Fibroblast of lung (primary cell): ENCODE measurements around the gene IL20RB. TPM values are rescaled to one million over a fixed set of nuclear protein-coding genes. Genes with fewer than 3 reads are reported as not detected.

ENCODE experiments used
- DNase-seq, 2 donors: peaks; one replicate each; pipeline versions ENCODE4 v3.0.0 to v3.0.0-alpha.2; 2010; ENCODE audit warnings: low read depth in 2 of 2
- H2AFZ ChIP-seq: 2 replicates; pipeline ENCODE4 v1.5.1; 2012; ENCODE audit warnings: low read length, control low read depth, inconsistent platforms
- H3K27ac ChIP-seq: 2 replicates; pipeline ENCODE4 v1.5.1; 2011; ENCODE audit warnings: low read length, control low read depth; ENCODE audit not compliant: insufficient read depth
- H3K27me3 ChIP-seq: 2 replicates; pipeline ENCODE4 v1.5.1; 2011; ENCODE audit warnings: mild to moderate bottlenecking, low read length; ENCODE audit not compliant: control insufficient read depth, insufficient read depth
- H3K36me3 ChIP-seq: 2 replicates; pipeline ENCODE4 v1.5.1; 2011; ENCODE audit warnings: low read length; ENCODE audit not compliant: control insufficient read depth, insufficient read depth
- H3K4me1 ChIP-seq: 2 replicates; pipeline ENCODE4 v1.5.1; 2011; ENCODE audit warnings: low read length; ENCODE audit not compliant: control insufficient read depth, insufficient read depth; ENCODE audit errors: extremely low read depth
- H3K4me2 ChIP-seq: 2 replicates; pipeline ENCODE4 v1.5.1; 2011; ENCODE audit warnings: low read length, control low read depth; ENCODE audit not compliant: insufficient read depth; ENCODE audit errors: extremely low read depth
- H3K4me3 ChIP-seq, 4 experiments: fragments of 200-600 bp in 1 of 4; sonication (generic) in 1 of 4; replicated peaks in 1 of 4; 2 replicates each; pipeline ENCODE4 v1.5.1; 2011 to 2016; ENCODE audit warnings: low read length in 4 of 4, low read depth in 3 of 4, mild to moderate bottlenecking in 3 of 4, control low read depth in 2 of 4, inconsistent platforms in 1 of 4, mixed read lengths in 1 of 4; ENCODE audit not compliant: insufficient read depth in 1 of 4; ENCODE audit errors: control extremely low read depth in 1 of 4
- H3K79me2 ChIP-seq: 2 replicates; pipeline ENCODE4 v1.5.1; 2012; ENCODE audit warnings: mild to moderate bottlenecking, low read length, inconsistent platforms; ENCODE audit not compliant: control insufficient read depth, insufficient read depth
- H3K9ac ChIP-seq: 2 replicates; pipeline ENCODE4 v1.5.1; 2011; ENCODE audit warnings: mild to moderate bottlenecking, low read length, control low read depth; ENCODE audit not compliant: insufficient read depth
- H3K9me3 ChIP-seq: 2 replicates; pipeline ENCODE4 v1.5.1; 2012; ENCODE audit warnings: low read depth, low read length; ENCODE audit not compliant: control insufficient read depth, insufficient read depth
- H4K20me1 ChIP-seq: 2 replicates; pipeline ENCODE4 v1.5.1; 2011; ENCODE audit warnings: low read length; ENCODE audit not compliant: control insufficient read depth, insufficient read depth; ENCODE audit errors: extremely low read depth
- CTCF ChIP-seq, 2 donors: IDR thresholded peaks in 1 of 2; conservative IDR thresholded peaks in 1 of 2; 1 replicate in 1 of 2; 2 replicates in 1 of 2; pipeline ENCODE4 v1.5.1; 2011 to 2012; ENCODE audit warnings: low read length in 2 of 2, control low read depth in 1 of 2, inconsistent platforms in 1 of 2, low read depth in 1 of 2, mild to moderate bottlenecking in 1 of 2
- EZH2 ChIP-seq: IDR thresholded peaks from 2 replicates; pipeline ENCODE4 v1.5.1; 2012; ENCODE audit warnings: low read length, control low read depth, mild to moderate bottlenecking; ENCODE audit errors: missing control alignments
- polyA plus RNA-seq, 2 donors: library from polyadenylated mRNA; depleted of rRNA in 1 of 2; stranded (reverse) in 1 of 2; unstranded in 1 of 2; fragments of >200 nt; gene quantifications; 2 replicates each; pipeline ENCODE4 v1.2.1, GENCODE V29; 2011 to 2012; ENCODE audit warnings: missing spikeins in 1 of 2
- total RNA-seq: library from RNA; depleted of rRNA; stranded (reverse); fragments of >200 nt; gene quantifications from 2 replicates; pipeline ENCODE4 v1.2.1, GENCODE V29; 2014

The IL20RB gene
- total and polyA plus RNA-seq, 2 donors (not counting 1 experiment from before 2014, with no cell fraction given) = 1.9 to 3.0 TPM

- no peak overlapping the region for H2AFZ ChIP-seq
- peaks cover 4% of the 10 kb centered on the region for H3K79me2 ChIP-seq
- H4K20me1 ChIP-seq = no peaks in the 10 kb centered on the region
- no peak overlapping the region for H3K4me2 ChIP-seq
- no peaks in the 10 kb centered on the region for H3K4me1 ChIP-seq
- no peak overlapping the region for H3K9ac ChIP-seq
- DNase-seq = no peak
- H3K4me3 ChIP-seq = peak overlapping the region in 1 of 4 experiments; percentile 43
- no peaks in the 10 kb centered on the region for H3K9me3 ChIP-seq
- H3K27me3 ChIP-seq = no peaks in the 10 kb centered on the region
- no peak for TF ChIP-seq EZH2
- no peak for TF ChIP-seq CTCF (conservative IDR thresholded peaks at IDR 0.05 in 1 of 2, IDR thresholded peaks at IDR 0.05 in 1 of 2; ENCODE audit: low read depth in 1 of 2, low read length in 2 of 2)
- H3K36me3 ChIP-seq = peaks cover 1% of the 10 kb centered on the region
- H3K27ac ChIP-seq = no peak overlapping the region
Observed at GRCh38 chr3:136931606-136932005, 26.2 kb upstream of the IL20RB start.

GRCh38 chr3:136932523-136932922, 25.3 kb upstream of the IL20RB start:
- H3K4me3 ChIP-seq = no peak overlapping the region
- H3K9me3 ChIP-seq = no peaks in the 10 kb centered on the region
- no peak overlapping the region for H3K9ac ChIP-seq
- H4K20me1 ChIP-seq = no peaks in the 10 kb centered on the region
- no peak overlapping the region for H3K4me2 ChIP-seq
- no peaks in the 10 kb centered on the region for H3K27me3 ChIP-seq
- H3K27ac ChIP-seq = no peak overlapping the region
- TF ChIP-seq CTCF (conservative IDR thresholded peaks at IDR 0.05 in 1 of 2, IDR thresholded peaks at IDR 0.05 in 1 of 2; ENCODE audit: low read depth in 1 of 2, low read length in 2 of 2) (no peak), EZH2 (no peak)
- no peaks in the 10 kb centered on the region for H3K4me1 ChIP-seq
- H3K79me2 ChIP-seq = peaks cover 5% of the 10 kb centered on the region
- no peak for DNase-seq
- H2AFZ ChIP-seq = no peak overlapping the region
- H3K36me3 ChIP-seq = peaks cover 1% of the 10 kb centered on the region

GRCh38 chr3:136932978-136933772, 24.6 kb upstream of the IL20RB start:
- no peak for DNase-seq
- no peaks in the 10 kb centered on the region for H4K20me1 ChIP-seq
- H2AFZ ChIP-seq = no peak overlapping the region
- no peak for TF ChIP-seq CTCF (conservative IDR thresholded peaks at IDR 0.05 in 1 of 2, IDR thresholded peaks at IDR 0.05 in 1 of 2; ENCODE audit: low read depth in 1 of 2, low read length in 2 of 2)
- TF ChIP-seq EZH2 = no peak
- H3K4me2 ChIP-seq = no peak overlapping the region
- H3K27ac ChIP-seq = no peak overlapping the region
- H3K9me3 ChIP-seq = no peaks in the 10 kb centered on the region
- H3K4me1 ChIP-seq = no peaks in the 10 kb centered on the region
- H3K79me2 ChIP-seq = peaks cover 5% of the 10 kb centered on the region
- H3K36me3 ChIP-seq = peaks cover under 1% of the 10 kb centered on the region
- no peaks in the 10 kb centered on the region for H3K27me3 ChIP-seq
- no peak overlapping the region for H3K4me3 ChIP-seq
- no peak overlapping the region for H3K9ac ChIP-seq
